H1 (cell line): ENCODE data around the gene LDAH. TPM values are rescaled to one million over a fixed set of nuclear protein-coding genes. Genes with fewer than 3 reads are reported as not detected.

Source experiments
- CTCF ChIA-PET: fragments of 300-600 bp; sonication (Branson Sonifier 250); formaldehyde crosslinking; loops from one replicate; lab custom pipeline; 2021; ENCODE audit not compliant: partially characterized antibody; lab: Charles Lee
- POLR2A ChIA-PET: fragments of 300-600 bp; sonication (Branson Sonifier 250); formaldehyde crosslinking; loops from one replicate; lab custom pipeline; 2021; ENCODE audit warnings: inconsistent platforms; ENCODE audit not compliant: partially characterized antibody; lab: Charles Lee
- DNase-seq, 2 experiments: peaks; one replicate each; pipeline versions ENCODE4 v3.0.0 to v3.0.0-alpha.2; 2010 to 2022; ENCODE audit warnings: low spot score in 2 of 2, low read depth in 1 of 2, mixed read lengths in 1 of 2
- FAIRE-seq: peaks from 2 replicates; lab custom pipeline; 2011; peaks lifted over from hg19 to GRCh38; lab: Jason Lieb, UNC
- H2AFZ ChIP-seq: 2 replicates; pipeline ENCODE4 v1.8.1; 2012; ENCODE audit warnings: low read length, inconsistent platforms
- H2AK5ac ChIP-seq: 2 replicates; pipeline ENCODE4 v1.6.1; 2013; ENCODE audit warnings: low read depth, low read length
- H2BK120ac ChIP-seq: replicated peaks from 2 replicates; pipeline ENCODE3; 2013; ENCODE audit warnings: low read depth, low read length, inconsistent platforms
- H2BK12ac ChIP-seq: 2 replicates; pipeline ENCODE4 v1.6.1; 2013; ENCODE audit warnings: low read depth, low read length
- H2BK15ac ChIP-seq: 2 replicates; pipeline ENCODE4 v1.6.1; 2013; ENCODE audit warnings: low read length
- H2BK20ac ChIP-seq: 2 replicates; pipeline ENCODE4 v1.6.1; 2013; ENCODE audit warnings: low read length
- H2BK5ac ChIP-seq: 2 replicates; pipeline ENCODE4 v1.6.1; 2013; ENCODE audit warnings: low read depth, low read length
- H3K14ac ChIP-seq: 2 replicates; pipeline ENCODE4 v1.6.1; 2013; ENCODE audit warnings: inconsistent platforms; ENCODE audit not compliant: insufficient read length
- H3K18ac ChIP-seq: 2 replicates; pipeline ENCODE4 v1.6.1; 2013; ENCODE audit warnings: low read length; ENCODE audit errors: extremely low read depth
- H3K23ac ChIP-seq: 2 replicates; pipeline ENCODE4 v1.6.1; 2013; ENCODE audit warnings: inconsistent platforms; ENCODE audit not compliant: insufficient read length
- H3K23me2 ChIP-seq: 2 replicates; pipeline ENCODE4 v1.6.1; 2013; ENCODE audit warnings: low read depth, low read length
- H3K27ac ChIP-seq: 2 replicates; pipeline ENCODE4 v1.6.1; 2011; ENCODE audit warnings: low read depth, low read length, inconsistent platforms
- H3K27me3 ChIP-seq, 4 experiments: replicated peaks in 1 of 4; 1 replicate in 1 of 4; 2 replicates in 3 of 4; pipeline versions ENCODE4 v1.6.1 to v1.8.1; 2011 to 2013; ENCODE audit warnings: low read length in 3 of 4, mild to moderate bottlenecking in 3 of 4, inconsistent platforms in 2 of 4, mixed read lengths in 2 of 4, moderate library complexity in 1 of 4; ENCODE audit not compliant: control insufficient read depth in 3 of 4, insufficient read depth in 3 of 4; ENCODE audit errors: extremely low read depth in 1 of 4
- H3K36me3 ChIP-seq, 4 experiments: 2 replicates each; pipeline versions ENCODE4 v1.6.1 to v1.8.1; 2011 to 2013; ENCODE audit warnings: mild to moderate bottlenecking in 4 of 4, low read length in 3 of 4, moderate library complexity in 2 of 4, control low read depth in 1 of 4, inconsistent platforms in 1 of 4; ENCODE audit not compliant: insufficient read depth in 4 of 4, control insufficient read depth in 2 of 4
- H3K4ac ChIP-seq: replicated peaks from 2 replicates; pipeline ENCODE3; 2013; ENCODE audit warnings: low read length, low read depth, mixed read lengths, inconsistent platforms; ENCODE audit not compliant: insufficient read length
- H3K4me1 ChIP-seq, 4 experiments: replicated peaks in 1 of 4; 1 replicate in 1 of 4; 2 replicates in 3 of 4; pipeline versions ENCODE4 v1.6.1 to v1.8.1; 2011 to 2013; ENCODE audit warnings: low read length in 3 of 4, inconsistent platforms in 2 of 4, mixed read lengths in 1 of 4; ENCODE audit not compliant: insufficient read depth in 4 of 4, control insufficient read depth in 3 of 4
- H3K4me2 ChIP-seq, 2 experiments: 2 replicates each; pipeline versions ENCODE4 v1.6.1 to v1.8.1; 2011 to 2013; ENCODE audit warnings: low read depth in 2 of 2, low read length in 2 of 2, control low read depth in 1 of 2, inconsistent platforms in 1 of 2, mild to moderate bottlenecking in 1 of 2; ENCODE audit not compliant: insufficient read depth in 1 of 2
- H3K4me3 ChIP-seq, 4 experiments: fragments of 200-600, 300-600 bp in 1 of 4; sonication (generic), shearing (Covaris generic), sonication (Bioruptor Twin) in 1 of 4; 2 replicates each; pipeline versions ENCODE4 v1.5.1 to v1.8.1; 2011 to 2016; ENCODE audit warnings: low read length in 4 of 4, low read depth in 3 of 4, control low read depth in 2 of 4, inconsistent platforms in 2 of 4, mild to moderate bottlenecking in 2 of 4, mixed read lengths in 1 of 4, moderate library complexity in 1 of 4; ENCODE audit not compliant: insufficient read depth in 2 of 4; ENCODE audit errors: extremely low read depth in 1 of 4
- H3K56ac ChIP-seq: replicated peaks from 2 replicates; pipeline ENCODE3; 2013; ENCODE audit warnings: low read depth, mild to moderate bottlenecking, mixed read lengths, low read length, inconsistent platforms; ENCODE audit not compliant: insufficient read length
- H3K79me1 ChIP-seq: 2 replicates; pipeline ENCODE4 v1.6.1; 2013; ENCODE audit warnings: low read depth, low read length, control low read depth
- H3K79me2 ChIP-seq, 2 experiments: 2 replicates each; pipeline versions ENCODE4 v1.6.1 to v1.8.1; 2012 to 2013; ENCODE audit warnings: low read length in 2 of 2, mild to moderate bottlenecking in 2 of 2, inconsistent platforms in 1 of 2; ENCODE audit not compliant: insufficient read depth in 2 of 2, control insufficient read depth in 1 of 2
- H3K9ac ChIP-seq, 4 experiments: replicated peaks in 1 of 4; 1 replicate in 1 of 4; 2 replicates in 3 of 4; pipeline versions ENCODE4 v1.6.1 to v1.8.1; 2011 to 2013; ENCODE audit warnings: low read depth in 3 of 4, low read length in 3 of 4, control low read depth in 2 of 4, mild to moderate bottlenecking in 2 of 4, moderate library complexity in 2 of 4, inconsistent platforms in 1 of 4; ENCODE audit errors: extremely low read depth in 1 of 4
- H3K9me3 ChIP-seq, 2 experiments: 2 replicates each; pipeline versions ENCODE4 v1.6.1 to v1.8.1; 2012 to 2013; ENCODE audit warnings: mild to moderate bottlenecking in 2 of 2, moderate library complexity in 2 of 2, control low read depth in 1 of 2, inconsistent platforms in 1 of 2, low read depth in 1 of 2, low read length in 1 of 2, mixed read lengths in 1 of 2; ENCODE audit not compliant: insufficient read depth in 2 of 2
- H4K20me1 ChIP-seq, 2 experiments: replicated peaks in 1 of 2; 2 replicates each; pipeline versions ENCODE3 to v1.8.1; 2011 to 2013; ENCODE audit warnings: inconsistent platforms in 2 of 2, low read length in 2 of 2, mild to moderate bottlenecking in 1 of 2; ENCODE audit not compliant: insufficient read depth in 2 of 2, control insufficient read depth in 1 of 2
- H4K5ac ChIP-seq: 2 replicates; pipeline ENCODE4 v1.6.1; 2013; ENCODE audit warnings: low read length, low read depth, mixed read lengths, inconsistent platforms; ENCODE audit not compliant: insufficient read length
- H4K8ac ChIP-seq: 2 replicates; pipeline ENCODE4 v1.8.0; 2013; ENCODE audit warnings: mild to moderate bottlenecking, moderate library complexity, low read length, inconsistent platforms; ENCODE audit not compliant: insufficient read depth; ENCODE audit errors: extremely low read depth
- H4K91ac ChIP-seq: replicated peaks from 2 replicates; pipeline ENCODE3; 2013; ENCODE audit warnings: low read length, mixed read lengths, inconsistent platforms; ENCODE audit not compliant: insufficient read length
- SIX5 ChIP-seq: IDR thresholded peaks from 2 replicates; pipeline ENCODE4 v1.6.1; 2011; ENCODE audit warnings: mild to moderate bottlenecking, low read depth, low read length
- SP1 ChIP-seq: IDR thresholded peaks from 2 replicates; pipeline ENCODE4 v1.6.1; 2011; ENCODE audit warnings: low read depth, low read length
- WGBS, 2 experiments: shearing (Covaris generic) in 1 of 2; methylation state at CpG; one replicate each; pipeline versions ENCODE4 v1.1.6 to v1.1.7; 2013 to 2015; ENCODE audit warnings: low lambda C conversion rate in 2 of 2, mixed read lengths in 2 of 2, inconsistent platforms in 1 of 2, low coverage in 1 of 2, missing lambda C conversion rate in 1 of 2; ENCODE audit not compliant: insufficient replicate concordance in 2 of 2, insufficient coverage in 1 of 2, insufficient read length in 1 of 2; ENCODE audit errors: extremely low coverage in 1 of 2, missing lambda C conversion rate in 1 of 2; 5-methylcytosine and 5-hydroxymethylcytosine counted together
- polyA plus RNA-seq, 7 experiments: library from polyadenylated mRNA; depleted of rRNA in 3 of 7; stranded (reverse) in 5 of 7; unstranded in 2 of 7; fragments of >200 nt in 5 of 7; fragments of 200-250 nt in 2 of 7; gene quantifications; 1 replicate in 5 of 7; 2 replicates in 1 of 7; 4 replicates in 1 of 7; pipeline versions ENCODE4 v1.2.1 to v1.2.3, GENCODE V29; 2011 to 2013; ENCODE audit warnings: missing spikeins in 2 of 7, mixed read lengths in 2 of 7
- total RNA-seq: library from RNA; stranded (reverse); fragmentation: NEBNext Ultra II Directional; extraction: Animal tissue kit (Norgen Biotek cat#: 25700); gene quantifications from 2 replicates; pipeline ENCODE4 v1.2.1, GENCODE V29; 2021

LDAH gene
- total and polyA plus RNA-seq, 2 of the 8 experiments (the other 6 are each of a cell fraction or from before 2014, with no cell fraction given), result 10.9 to 26.3 TPM

DNA sequence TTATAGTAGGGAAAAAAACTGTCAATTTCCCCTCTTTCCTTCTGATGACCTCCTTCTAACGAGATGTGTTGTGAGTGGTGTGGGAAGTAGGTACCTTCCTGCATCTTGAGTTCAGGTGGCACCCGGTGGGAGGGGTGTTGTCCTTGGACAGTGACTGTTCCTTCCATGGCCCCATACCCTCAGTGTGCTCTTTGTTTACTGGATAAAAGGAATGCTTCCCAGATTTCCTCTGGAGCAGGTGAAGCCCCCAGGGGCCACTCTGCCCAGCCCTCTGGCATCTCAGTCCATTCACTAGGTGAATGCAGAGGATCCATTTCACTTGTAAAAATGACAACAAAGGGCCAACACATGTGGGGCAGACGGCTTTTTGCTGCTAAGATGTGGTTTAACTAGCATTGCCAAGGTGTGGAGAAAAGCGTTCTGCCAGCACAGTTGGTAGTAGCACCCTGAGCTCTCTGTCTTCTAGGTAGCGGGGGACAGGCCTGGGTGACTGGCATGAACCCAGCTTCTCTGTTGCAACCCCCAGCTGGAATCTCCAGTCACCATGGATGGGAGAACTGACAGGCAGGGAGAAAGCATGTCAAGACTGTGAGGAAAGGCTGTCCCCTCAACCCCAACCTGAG, 149.1 kb downstream of the LDAH start:
- Histone ChIP-seq H4K20me1 (peaks cover 6% of the 10 kb centered on the region in 2 experiments), H4K91ac (no peak overlapping the region), H3K36me3 (peaks cover 0 to 5% (median 0%) of the 10 kb centered on the region in 4 experiments; a peak in 1 of 8 replicates), H2AK5ac (no peak overlapping the region), H2AFZ (no peak overlapping the region), H4K8ac (no peak overlapping the region), H2BK12ac (0 out of 2 replicates have a peak overlapping the region, but pooled peaks have one; percentile 61), H3K27ac (no peak overlapping the region), H3K79me2 (no peaks in the 10 kb centered on the region), H3K4me3 (no peak overlapping the region), H3K9me3 (no peaks in the 10 kb centered on the region; a peak in 1 of 4 replicates), H2BK5ac (no peak overlapping the region), H4K5ac (no peak overlapping the region), H2BK15ac (no peak overlapping the region), H3K4ac (no peak overlapping the region), H3K79me1 (no peaks in the 10 kb centered on the region), H3K27me3 (peaks cover 28 to 63% (median 53%) of the 10 kb centered on the region in 4 experiments), H3K4me1 (peaks cover 9 to 34% (median 21%) of the 10 kb centered on the region in 4 experiments), H3K9ac (no peak overlapping the region), H3K23me2 (no peaks in the 10 kb centered on the region), H3K23ac (no peak overlapping the region), H3K4me2 (peak overlapping the region; percentile 6 to 31; a peak in 1 of 4 replicates), H3K14ac (no peak overlapping the region), H2BK120ac (no peak overlapping the region), H3K18ac (no peak overlapping the region), H2BK20ac (peak overlapping the region; percentile 15; the same call in 1 of the 2 replicates), H3K56ac (no peak overlapping the region)
- TF ChIP-seq SIX5 (0 out of 2 replicates have a peak, but pooled peaks have one; percentile 6), SP1 (no peak)
- DNase-seq (no peak), FAIRE-seq (no peak)
- POLR2A ChIA-PET, result interaction anchor here (1.4 to 2.3 kb wide), 3 partner anchors 9 to 150 kb away, joined by 4 to 6 read pairs (median 5); partner anchors contain the start of genes HS1BP3 and LDAH
- CTCF ChIA-PET, result interaction anchor here (0.9 to 8.7 kb wide), 8 partner anchors 10 to 350 kb away, joined by 3 to 266 read pairs (median 29); partner anchors contain the start of gene GDF7
- WGBS, 2 experiments, result 57% methylated on average over 5 of the region's 5 CpGs; no CpG with 5 or more reads in 1 of the 2 experiments
